OCI-LY1 (cell line): ENCODE results near the gene B9D1.

Experiments
- H2AFZ ChIP-seq: fragments of 200-600 bp; sonication (generic), shearing (Covaris generic); 2 replicates; pipeline ENCODE4 v1.6.0; 2014; ENCODE audit warnings: antibody characterized with exemption, mild to moderate bottlenecking, low read length
- H3F3A ChIP-seq: fragments of 200-600 bp; sonication (generic), shearing (Covaris generic); 2 replicates; pipeline ENCODE4 v1.6.0; 2014; ENCODE audit warnings: mild to moderate bottlenecking, antibody characterized with exemption, low read length, moderate library complexity; ENCODE audit not compliant: insufficient read depth
- H3K27ac ChIP-seq: fragments of 200-600 bp; sonication (generic); 2 replicates; pipeline ENCODE4 v1.5.1; 2014; ENCODE audit warnings: low read length, mixed run types, mild to moderate bottlenecking, low read depth; ENCODE audit not compliant: poor library complexity, severe bottlenecking
- H3K27me3 ChIP-seq: fragments of 200-600 bp; sonication (generic); 2 replicates; pipeline ENCODE4 v1.6.0; 2014; ENCODE audit warnings: antibody characterized with exemption, mild to moderate bottlenecking, low read length, moderate library complexity; ENCODE audit not compliant: insufficient read depth
- H3K36me3 ChIP-seq: fragments of 200-600 bp; sonication (generic); 2 replicates; pipeline ENCODE4 v1.6.1; 2014; ENCODE audit warnings: mild to moderate bottlenecking, antibody characterized with exemption, low read length, moderate library complexity, mixed read lengths; ENCODE audit not compliant: insufficient read depth
- H3K4me1 ChIP-seq: fragments of 200-600 bp; sonication (generic); 2 replicates; pipeline ENCODE4 v1.5.1; 2014; ENCODE audit warnings: mild to moderate bottlenecking, low read length, moderate library complexity; ENCODE audit not compliant: insufficient read depth, severe bottlenecking
- H3K4me2 ChIP-seq: fragments of 200-600 bp; sonication (generic), shearing (Covaris generic); 2 replicates; pipeline ENCODE4 v1.6.1; 2014; ENCODE audit warnings: low read length
- H3K4me3 ChIP-seq: fragments of 200-600 bp; sonication (generic); 2 replicates; pipeline ENCODE4 v1.5.1; 2014; ENCODE audit warnings: low read length, low read depth, mild to moderate bottlenecking, mixed read lengths; ENCODE audit not compliant: poor library complexity, severe bottlenecking
- H3K79me2 ChIP-seq: fragments of 200-600 bp; shearing (Covaris generic); 2 replicates; pipeline ENCODE4 v1.6.1; 2016; ENCODE audit warnings: mixed run types, low read length, mixed read lengths; ENCODE audit not compliant: insufficient read depth
- H3K9ac ChIP-seq: fragments of 200-600 bp; sonication (generic), shearing (Covaris generic); 2 replicates; pipeline ENCODE4 v1.6.1; 2014; ENCODE audit warnings: mild to moderate bottlenecking, low read length, mixed read lengths
- H3K9me2 ChIP-seq: fragments of 200-600 bp; sonication (generic), shearing (Covaris generic); 2 replicates; pipeline ENCODE4 v1.6.1; 2014; ENCODE audit warnings: low read depth, mild to moderate bottlenecking, low read length, mixed read lengths
- H3K9me3 ChIP-seq: fragments of 200-600 bp; shearing (Covaris generic); 2 replicates; pipeline ENCODE4 v1.6.1; 2014; ENCODE audit warnings: low read length, mixed read lengths
- H4K20me1 ChIP-seq: fragments of 200-600 bp; sonication (generic), shearing (Covaris generic); 2 replicates; pipeline ENCODE4 v1.6.0; 2016; ENCODE audit warnings: mild to moderate bottlenecking, low read length; ENCODE audit not compliant: insufficient read depth
- CTCF ChIP-seq: fragments of 200-600 bp; sonication (generic), shearing (Covaris generic); IDR thresholded peaks from 2 replicates; pipeline ENCODE4 v1.5.1; 2017; ENCODE audit warnings: mild to moderate bottlenecking, antibody characterized with exemption, low read length, moderate library complexity, mixed read lengths
- EZH2 ChIP-seq: fragments of 200-600 bp; sonication (generic), shearing (Covaris generic); IDR thresholded peaks from 2 replicates; pipeline ENCODE4 v1.8.0; 2017; ENCODE audit warnings: borderline replicate concordance, mixed run types, mild to moderate bottlenecking, antibody characterized with exemption, low read length, moderate library complexity, mixed read lengths

The B9D1 gene

GRCh38 chr17:19379361-19380065 is 17.0 kb upstream of the B9D1 start:
- Histone ChIP-seq H4K20me1 (no peaks in the 10 kb centered on the region), H3K36me3 (peaks cover 18% of the 10 kb centered on the region; the same call in 1 of the 2 replicates), H3K4me3 (peak overlapping the region; percentile 75), H3K27ac (no peak overlapping the region), H3K4me1 (peaks cover 15% of the 10 kb centered on the region), H3F3A (no peaks in the 10 kb centered on the region), H3K9me2 (no peaks in the 10 kb centered on the region), H2AFZ (no peak overlapping the region), H3K27me3 (no peaks in the 10 kb centered on the region), H3K79me2 (no peaks in the 10 kb centered on the region), H3K9me3 (no peaks in the 10 kb centered on the region), H3K4me2 (peak overlapping the region; percentile 89), H3K9ac (peak overlapping the region; percentile 76; the same call in 1 of the 2 replicates)
- TF ChIP-seq CTCF: no peak
- no peak for TF ChIP-seq EZH2

GRCh38 chr17:19378416-19379360 is 16.2 kb upstream of the B9D1 start, which contains the start of gene MAPK7:
MAPK7 (plus strand) TSS chr17:19378498; CDS start chr17:19378901, 403 bp downstream.
- Histone ChIP-seq H3K9ac (peak within 1 kb of the TSS; percentile 84), H2AFZ (peak within 1 kb of the TSS; percentile 40; the same call in 1 of the 2 replicates), H3K79me2 (no peaks in the 10 kb centered on the region), H3K4me2 (peak within 1 kb of the TSS; percentile 89), H3K4me1 (peaks cover 15% of the 10 kb centered on the region), H3K27me3 (no peaks in the 10 kb centered on the region), H4K20me1 (no peaks in the 10 kb centered on the region), H3K27ac (peak within 1 kb of the TSS; percentile 45), H3K9me2 (no peaks in the 10 kb centered on the region), H3K9me3 (no peaks in the 10 kb centered on the region), H3F3A (no peaks in the 10 kb centered on the region), H3K4me3 (peak within 1 kb of the TSS; percentile 75), H3K36me3 (peaks cover 12% of the 10 kb centered on the region; the same call in 1 of the 2 replicates)
- no peak for TF ChIP-seq CTCF
- no peak for TF ChIP-seq EZH2

GRCh38 chr17:19377602-19378415 is 15.3 kb upstream of the B9D1 start:
- Histone ChIP-seq H3K27me3 (no peaks in the 10 kb centered on the region), H3K4me3 (peak overlapping the region; percentile 75), H3K79me2 (no peaks in the 10 kb centered on the region), H3K9ac (peak overlapping the region; percentile 84), H3K27ac (peak overlapping the region; percentile 45), H3K36me3 (peaks cover 9% of the 10 kb centered on the region; the same call in 1 of the 2 replicates), H4K20me1 (no peaks in the 10 kb centered on the region), H3K9me3 (no peaks in the 10 kb centered on the region), H3F3A (no peaks in the 10 kb centered on the region), H2AFZ (peak overlapping the region; percentile 40; the same call in 1 of the 2 replicates), H3K9me2 (no peaks in the 10 kb centered on the region), H3K4me2 (peak overlapping the region; percentile 89), H3K4me1 (peaks cover 15% of the 10 kb centered on the region)
- TF ChIP-seq EZH2: no peak
- TF ChIP-seq CTCF: no peak
